HG02981 (cell line): Measurements from ENCODE around the gene CEP57.

ENCODE experiments used
- ATAC-seq: cut with Tn5 transposase; IDR thresholded peaks from one replicate; pipeline ENCODE4 v1.9.1; 2021; ENCODE audit warnings: mild to moderate bottlenecking, moderate library complexity; ENCODE audit not compliant: unreplicated experiment

The CEP57 gene

DNA sequence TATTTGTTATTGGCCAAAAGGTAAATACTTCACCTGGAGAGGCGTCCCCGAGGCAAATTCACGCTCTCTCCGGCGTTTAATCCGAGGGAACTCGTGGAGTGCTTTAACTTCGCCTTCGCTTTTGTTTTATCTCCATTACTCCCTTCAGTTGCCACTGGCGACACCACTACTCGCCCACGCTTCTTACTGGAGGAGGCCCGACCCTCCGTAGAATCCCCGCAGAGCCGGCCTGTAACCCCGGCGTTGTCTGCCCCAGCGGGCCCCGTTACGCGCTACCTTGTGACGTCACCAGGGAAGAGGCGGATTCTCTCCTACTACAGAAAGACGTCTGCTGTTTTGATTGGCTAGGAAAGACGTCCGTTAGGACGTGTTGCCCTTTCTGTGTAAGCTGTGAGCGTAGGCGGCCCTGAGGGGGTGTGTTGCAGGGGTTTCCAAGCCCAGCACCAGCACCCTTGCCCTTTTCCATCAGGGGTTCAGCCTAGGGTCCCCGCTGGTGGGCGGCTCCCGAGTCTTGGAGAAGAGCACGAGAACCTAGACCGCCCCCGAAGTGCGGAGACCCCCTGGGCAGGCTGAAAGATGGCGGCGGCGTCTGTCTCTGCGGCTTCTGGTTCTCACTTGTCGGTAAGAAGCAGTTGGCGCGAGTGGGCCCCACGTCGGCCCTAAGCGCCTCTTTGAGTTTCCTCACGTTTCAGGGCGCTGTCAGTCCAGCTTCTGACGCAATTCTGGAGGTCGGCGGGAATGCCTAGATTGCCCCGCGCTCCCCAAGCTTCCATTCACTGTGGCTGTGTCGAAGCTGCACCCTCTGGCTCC is at the start of gene CEP57:
CEP57 (plus strand) TSS at position 376 of the 810 bp plus-strand sequence; CDS start at position 577, 201 bp downstream.
- peak; percentile 63 for ATAC-seq

GRCh38 chr11:95750101-95750500 is 40.2 kb upstream of the CEP57 start:
- ATAC-seq: no peak

DNA sequence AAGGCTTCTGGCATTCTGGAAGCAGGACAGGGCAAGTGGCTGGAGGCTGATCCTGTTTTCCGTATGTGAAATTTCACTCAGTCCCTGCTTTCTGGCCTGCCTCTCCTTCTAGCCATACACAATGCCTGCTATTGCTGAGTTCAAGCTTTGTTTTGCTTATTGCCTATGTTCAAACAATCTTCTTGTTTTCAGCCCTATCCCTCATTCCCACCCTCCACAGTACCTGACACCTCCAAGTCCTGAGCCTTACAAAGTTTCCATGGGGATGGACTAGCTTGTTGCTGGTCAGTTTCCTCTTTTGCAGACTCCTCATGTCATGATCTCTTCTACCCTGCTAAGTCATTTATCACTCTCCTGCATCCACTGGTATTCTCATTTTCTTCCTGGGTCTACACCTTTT is 38.8 kb upstream of the CEP57 start:
- ATAC-seq: no peak

GRCh38 chr11:95760941-95761340 is 29.4 kb upstream of the CEP57 start:
- no peak for ATAC-seq

DNA sequence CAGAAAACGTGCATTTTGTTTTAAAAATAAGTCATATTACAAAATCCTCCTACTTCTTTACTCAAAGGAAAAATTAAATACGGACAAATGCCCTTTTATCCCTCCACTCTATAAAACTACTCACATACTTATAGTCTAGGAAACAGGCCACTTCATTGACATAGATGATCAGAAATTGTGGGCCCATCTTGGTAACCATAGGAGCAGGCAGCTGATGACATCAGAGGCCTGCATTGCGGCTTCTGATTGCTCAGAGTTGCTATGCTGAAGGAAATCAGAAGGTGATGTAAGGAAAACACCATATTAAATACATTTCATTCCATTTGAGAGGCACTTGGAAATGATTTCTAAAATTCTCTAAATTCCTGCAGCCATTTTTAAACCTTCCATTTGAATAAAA is 27.8 kb upstream of the CEP57 start:
- no peak for ATAC-seq

GRCh38 chr11:95764267-95764898 is 25.9 kb upstream of the CEP57 start:
- ATAC-seq: peak; percentile 64

GRCh38 chr11:95766701-95767100 is 23.6 kb upstream of the CEP57 start:
- ATAC-seq: no peak

- ATAC-seq: no peak
Observed at GRCh38 chr11:95767498-95767897, 22.8 kb upstream of the CEP57 start.

GRCh38 chr11:95768521-95768920 is 21.8 kb upstream of the CEP57 start:
- ATAC-seq: no peak

DNA sequence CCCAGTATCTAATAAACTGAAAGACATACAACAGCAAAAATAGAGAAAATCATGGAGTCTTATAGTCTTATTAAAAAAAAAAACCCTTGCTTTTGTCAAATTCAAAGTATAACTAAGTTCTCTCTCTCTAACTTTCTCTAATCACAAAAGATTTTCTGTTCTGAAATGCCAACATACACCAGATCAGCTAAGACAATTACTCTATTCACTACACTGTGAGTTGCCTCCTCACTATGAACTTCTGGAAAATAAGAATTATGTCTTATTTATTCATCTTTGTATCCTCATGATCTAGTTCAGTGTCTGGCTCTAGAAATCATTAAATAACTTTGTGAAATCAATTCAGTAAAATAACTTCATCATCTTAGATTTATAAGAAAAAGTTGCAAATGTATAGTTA is 13.4 kb upstream of the CEP57 start:
- ATAC-seq: no peak

- ATAC-seq: no peak
Observed at GRCh38 chr11:95778699-95779098, 11.6 kb upstream of the CEP57 start.

DNA sequence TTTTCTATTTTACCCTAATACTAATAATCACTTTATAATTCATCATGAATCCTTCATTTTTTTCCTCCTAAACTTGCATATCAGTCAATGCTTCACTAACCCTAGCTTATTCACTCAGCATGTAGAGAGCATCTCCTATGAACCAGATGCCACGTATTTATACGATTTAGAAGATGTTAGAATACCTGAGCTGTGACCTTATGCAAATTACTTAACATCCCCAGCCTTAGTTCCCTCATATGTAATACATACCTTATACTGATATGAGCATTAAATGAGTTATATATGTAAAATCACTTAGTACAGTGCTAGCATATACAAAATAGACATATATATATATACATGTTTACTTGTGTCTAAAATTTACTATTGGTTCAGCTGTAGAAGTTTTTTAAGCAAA is 9.8 kb upstream of the CEP57 start:
- ATAC-seq: peak; percentile 58

DNA sequence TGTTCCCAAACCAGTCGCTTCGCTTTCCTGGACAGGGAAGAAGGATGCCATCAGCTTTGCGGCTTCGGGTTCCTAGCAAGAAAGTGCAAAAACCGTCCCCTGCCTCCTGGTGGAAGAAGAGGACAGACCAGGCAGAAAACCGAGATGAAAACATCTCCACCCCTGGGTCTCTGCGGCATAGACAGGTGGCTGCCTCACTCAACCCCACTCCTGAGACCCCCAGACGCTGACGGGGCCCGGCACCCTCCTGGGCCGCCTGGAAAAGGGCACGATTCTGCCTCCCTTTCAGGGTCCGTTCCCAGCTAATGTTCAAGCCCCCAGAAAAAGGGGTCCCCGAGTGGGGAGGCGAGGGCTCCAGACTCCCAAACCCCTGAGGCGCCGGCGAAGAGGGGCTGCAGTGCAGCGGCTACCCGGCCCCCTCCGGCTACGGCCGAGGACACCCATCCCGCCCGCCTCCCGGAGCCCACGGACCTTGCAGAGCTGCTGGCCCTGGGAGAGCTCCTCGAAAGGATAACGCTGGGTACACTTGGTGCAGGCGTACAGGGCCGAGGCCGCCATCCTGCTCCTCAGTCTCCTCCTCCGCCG is 1.3 kb upstream of the CEP57 start:
- ATAC-seq: no peak

DNA sequence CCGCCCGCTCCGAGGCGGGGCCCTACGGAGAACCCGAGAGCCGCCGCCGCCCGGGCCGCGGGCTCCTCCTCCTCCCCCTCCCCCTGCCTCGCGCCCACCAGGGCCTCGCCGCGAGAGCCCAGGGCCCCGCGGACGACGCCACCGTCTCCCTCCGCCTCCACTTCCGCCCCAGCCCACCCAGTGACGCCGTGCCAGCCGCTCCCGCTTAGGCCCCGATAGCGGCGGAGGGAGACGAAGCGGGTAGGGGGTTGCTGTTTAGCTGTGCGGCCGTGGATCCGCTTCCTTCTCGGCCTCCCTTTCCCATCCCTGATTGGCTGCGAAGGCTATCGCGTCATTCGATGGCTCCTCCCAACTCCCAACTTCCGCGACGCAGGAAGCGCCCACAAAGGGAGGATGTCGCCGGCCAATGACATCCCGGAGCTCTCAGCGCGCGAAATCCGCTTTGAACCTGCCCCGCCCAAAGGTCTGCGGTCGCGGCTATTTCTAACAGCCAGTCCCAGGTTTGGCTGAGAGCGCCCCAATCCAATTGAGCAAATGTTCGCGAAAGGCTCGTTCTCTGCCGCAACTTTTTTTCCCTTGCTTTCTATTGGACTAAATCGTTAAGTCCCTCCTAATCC is 684 bp upstream of the CEP57 start, which contains the start of gene FAM76B:
FAM76B (minus strand) TSS at position 277 of the 617 bp plus-strand sequence. CDS start 304 bp downstream, outside the sequence.
- ATAC-seq: peak; percentile 67

- no peak for ATAC-seq
Observed at GRCh38 chr11:95790933-95791708, 823 bp downstream of the CEP57 start.

GRCh38 chr11:95791709-95792033 is 1.4 kb downstream of the CEP57 start:
- ATAC-seq: no peak

GRCh38 chr11:95792200-95792599 is 1.9 kb downstream of the CEP57 start:
- no peak for ATAC-seq

DNA sequence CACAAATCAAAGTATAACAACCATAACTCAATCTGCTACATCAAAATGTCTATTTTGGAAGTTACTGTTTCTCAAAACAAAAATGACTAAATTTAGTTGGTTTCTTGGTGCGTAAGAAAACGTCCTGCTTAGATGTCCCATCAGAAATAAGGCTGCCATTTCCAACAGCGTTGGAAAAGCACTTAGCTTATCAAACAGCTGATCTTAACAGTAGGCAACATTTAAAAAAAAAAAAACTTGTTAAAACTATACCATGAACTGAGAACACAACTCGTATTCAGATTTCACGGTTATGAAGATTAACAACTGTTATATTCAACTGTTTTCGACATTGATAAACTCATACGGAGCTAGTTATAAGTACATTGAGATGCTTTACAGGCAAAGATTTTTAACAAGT is 2.4 kb downstream of the CEP57 start:
- no peak for ATAC-seq

- no peak for ATAC-seq
Observed at GRCh38 chr11:95793116-95793515, 2.8 kb downstream of the CEP57 start.

DNA sequence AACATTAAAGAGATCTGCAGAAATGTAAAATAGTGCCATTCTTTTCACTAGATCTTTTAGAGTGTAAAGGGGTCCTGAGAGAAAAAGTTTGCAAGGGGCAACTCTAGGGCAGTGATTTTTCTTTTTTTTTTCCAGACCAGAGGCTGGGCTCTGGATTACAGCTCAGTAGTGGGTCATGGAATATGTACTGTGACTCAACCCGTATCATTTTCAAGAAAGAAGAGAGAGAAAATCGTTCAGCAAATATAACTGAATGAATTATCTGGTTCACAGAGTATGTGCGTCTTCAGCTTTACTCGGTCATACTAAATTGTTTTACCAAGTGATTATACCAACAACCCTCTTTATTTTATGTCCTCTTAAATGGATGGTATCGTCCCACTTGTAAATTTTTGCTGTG is 3.8 kb downstream of the CEP57 start:
- ATAC-seq: no peak
